LNCaP clone FGC (cell line): ENCODE data around the gene HSPG2.
"Not testable (repeated sequence)": the region's sequence is repeated elsewhere in the genome, so short reads cannot be mapped to it uniquely, and the experiment has no call there.

Source experiments
- DNase-seq: peaks from one replicate; pipeline ENCODE4 v3.0.0-alpha.2; 2011; ENCODE audit warnings: low read depth
- H3K4me3 ChIP-seq: 2 replicates; pipeline ENCODE4 v1.5.1; 2011; ENCODE audit warnings: mild to moderate bottlenecking, low read depth, low read length, control low read depth
- TF ChIP-seq, protein P1 (sequence below): IDR thresholded peaks from 2 replicates; pipeline ENCODE4 v1.5.1; 2012; ENCODE audit warnings: mild to moderate bottlenecking; ENCODE audit not compliant: control insufficient read depth, insufficient read depth; ENCODE audit errors: extremely low read depth

Gene HSPG2

GRCh38 chr1:21924503-21925005 lies 12.6 kb downstream of the HSPG2 start:
- DNase-seq, result no peak
- TF ChIP-seq, protein P1, sequence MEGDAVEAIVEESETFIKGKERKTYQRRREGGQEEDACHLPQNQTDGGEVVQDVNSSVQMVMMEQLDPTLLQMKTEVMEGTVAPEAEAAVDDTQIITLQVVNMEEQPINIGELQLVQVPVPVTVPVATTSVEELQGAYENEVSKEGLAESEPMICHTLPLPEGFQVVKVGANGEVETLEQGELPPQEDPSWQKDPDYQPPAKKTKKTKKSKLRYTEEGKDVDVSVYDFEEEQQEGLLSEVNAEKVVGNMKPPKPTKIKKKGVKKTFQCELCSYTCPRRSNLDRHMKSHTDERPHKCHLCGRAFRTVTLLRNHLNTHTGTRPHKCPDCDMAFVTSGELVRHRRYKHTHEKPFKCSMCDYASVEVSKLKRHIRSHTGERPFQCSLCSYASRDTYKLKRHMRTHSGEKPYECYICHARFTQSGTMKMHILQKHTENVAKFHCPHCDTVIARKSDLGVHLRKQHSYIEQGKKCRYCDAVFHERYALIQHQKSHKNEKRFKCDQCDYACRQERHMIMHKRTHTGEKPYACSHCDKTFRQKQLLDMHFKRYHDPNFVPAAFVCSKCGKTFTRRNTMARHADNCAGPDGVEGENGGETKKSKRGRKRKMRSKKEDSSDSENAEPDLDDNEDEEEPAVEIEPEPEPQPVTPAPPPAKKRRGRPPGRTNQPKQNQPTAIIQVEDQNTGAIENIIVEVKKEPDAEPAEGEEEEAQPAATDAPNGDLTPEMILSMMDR, result no peak
- H3K4me3 ChIP-seq, result no peak overlapping the region

GRCh38 chr1:21922090-21923013 lies 14.8 kb downstream of the HSPG2 start:
- TF ChIP-seq, protein P1, result no peak
- no peak for DNase-seq
- no peak overlapping the region for H3K4me3 ChIP-seq

DNA sequence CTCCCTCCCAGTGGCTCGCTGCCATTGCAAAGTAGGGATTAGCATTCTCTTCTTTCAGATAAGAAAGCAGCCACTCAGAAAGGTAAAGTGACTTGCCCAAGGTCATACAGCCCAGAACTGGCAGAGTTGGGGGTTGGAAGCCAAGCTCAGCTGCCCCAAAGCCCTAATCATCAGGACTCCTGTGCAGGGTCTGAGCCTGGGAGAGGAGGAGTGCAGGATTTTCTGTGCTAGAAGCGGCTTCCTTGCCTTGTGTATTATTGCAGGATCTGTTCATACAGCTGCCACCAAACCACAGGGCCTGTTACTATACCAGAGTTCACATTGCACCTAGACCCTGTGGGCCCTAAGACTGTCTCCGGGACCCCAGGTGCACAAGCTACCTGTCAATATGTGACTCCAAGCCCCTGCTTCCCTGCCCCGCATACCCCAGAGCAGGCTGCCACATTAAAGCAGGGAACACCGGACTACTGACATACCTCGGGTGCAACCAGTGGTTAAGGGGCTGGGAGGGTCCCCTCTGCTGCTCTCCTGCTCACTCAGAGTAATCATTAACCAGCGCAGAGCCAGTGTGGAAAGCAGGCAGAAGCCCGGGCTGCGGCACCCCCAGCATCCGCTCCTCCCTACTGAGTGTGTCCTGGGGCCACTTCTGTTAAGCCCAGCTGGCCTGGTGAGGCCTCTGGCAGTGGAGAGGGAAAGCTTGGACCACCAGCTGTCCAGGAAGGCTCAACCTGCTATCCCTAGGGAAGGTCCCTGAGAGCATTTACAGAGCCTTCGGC lies 15.8 kb downstream of the HSPG2 start:
- no peak for DNase-seq
- H3K4me3 ChIP-seq, result no peak overlapping the region
- TF ChIP-seq, protein P1, result no peak

GRCh38 chr1:21919520-21919919 lies 17.6 kb downstream of the HSPG2 start:
- TF ChIP-seq, protein P1, result no peak
- DNase-seq, result no peak

GRCh38 chr1:21917239-21917631 lies 19.9 kb downstream of the HSPG2 start:
- H3K4me3 ChIP-seq, DNase-seq: not testable (repeated sequence)

More at GRCh38 chr1:21919520-21919919, 17.6 kb downstream of the HSPG2 start:
- no peak overlapping the region for H3K4me3 ChIP-seq

DNA sequence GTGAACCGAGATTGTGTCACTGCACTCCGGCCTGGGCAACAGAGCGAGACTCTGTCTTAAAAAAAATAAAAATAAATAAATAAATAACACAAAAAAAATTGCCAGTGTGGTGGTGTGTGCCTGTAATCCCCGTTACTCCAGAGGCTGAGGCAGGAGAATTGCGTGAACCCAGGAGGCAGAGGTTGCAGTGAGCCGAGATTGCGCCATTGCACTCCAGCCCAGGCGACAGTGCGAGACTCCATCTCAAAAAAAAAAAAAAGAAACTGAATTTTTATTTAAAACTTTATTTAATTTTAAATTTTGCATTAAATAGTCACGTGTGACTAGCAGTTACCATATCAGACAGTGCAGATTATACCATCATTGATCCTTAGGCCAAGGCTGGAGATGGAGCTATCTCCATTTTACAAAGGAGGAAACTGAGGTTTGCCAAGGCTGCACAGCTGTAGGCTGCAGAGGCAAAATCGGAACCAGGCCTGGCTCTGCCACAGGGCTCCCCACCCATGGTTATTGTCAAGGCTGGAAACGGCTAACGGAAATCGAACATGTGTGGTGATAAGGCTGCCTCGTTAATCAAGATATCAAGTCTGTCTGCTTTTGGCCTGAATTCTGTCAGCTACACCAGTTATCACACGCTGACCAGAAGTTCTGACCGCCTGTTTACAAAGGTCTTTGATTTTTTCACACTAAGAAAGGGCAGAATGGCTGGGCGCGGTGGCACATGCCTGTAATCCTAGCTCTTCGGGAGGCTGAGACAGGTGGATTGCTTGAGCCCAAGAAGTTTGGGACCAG lies 20.5 kb downstream of the HSPG2 start:
- TF ChIP-seq, protein P1, result no peak
- no peak overlapping the region for H3K4me3 ChIP-seq
- no peak for DNase-seq
